Smooth muscle cell of the brain vasculature (primary cell): ENCODE measurements around the gene SUFU.
"Not testable (repeated sequence)": the region's sequence is repeated elsewhere in the genome, so short reads cannot be mapped to it uniquely, and the experiment has no call there.

Source experiments
- DNase-seq: peaks from one replicate; pipeline ENCODE4 v3.0.0-alpha.2; 2012; ENCODE audit warnings: low read depth, low spot score

Gene SUFU

GRCh38 chr10:102649797-102650654, 146.3 kb downstream of the SUFU start:
- no peak for DNase-seq

DNA sequence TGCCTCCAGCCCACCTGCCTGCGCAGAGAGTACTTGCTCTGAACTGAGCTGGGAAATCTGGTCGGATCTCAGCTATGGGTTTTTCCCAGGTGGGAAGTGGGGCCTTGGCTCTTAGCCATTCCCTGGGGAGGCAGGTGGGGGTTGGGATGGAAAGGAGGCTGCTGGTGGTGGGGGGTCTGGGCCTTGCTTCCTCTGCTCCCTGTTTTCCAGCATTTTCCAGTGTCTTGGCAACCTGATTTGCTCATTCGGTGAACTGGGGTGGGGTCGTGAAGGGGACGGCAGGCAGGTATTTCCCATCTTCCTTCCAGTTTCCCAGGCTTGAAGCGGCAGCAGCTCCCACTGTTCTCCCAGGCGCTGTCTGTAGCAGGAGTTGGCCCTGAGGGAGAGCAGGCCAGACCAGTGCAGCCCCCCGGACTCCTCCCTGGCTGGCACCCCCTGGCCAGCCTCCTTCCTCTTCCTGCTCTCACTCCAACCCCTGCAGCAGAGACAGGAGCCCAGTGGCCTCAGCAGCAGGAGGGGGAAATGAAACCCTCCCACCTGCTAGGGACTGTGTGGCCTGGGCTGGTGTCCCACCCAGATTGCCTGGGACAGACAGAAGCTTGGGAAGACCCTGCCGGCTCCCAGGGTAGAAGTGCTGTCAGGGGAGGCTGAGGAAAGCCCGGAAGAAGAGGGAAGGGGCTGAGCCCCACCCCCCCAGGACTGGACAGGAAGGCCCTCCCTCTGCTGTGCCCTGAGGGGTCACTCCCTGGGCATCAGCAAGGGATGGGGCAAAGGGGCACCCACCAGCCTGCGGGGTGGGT, 147.1 kb downstream of the SUFU start:
- no peak for DNase-seq

DNA sequence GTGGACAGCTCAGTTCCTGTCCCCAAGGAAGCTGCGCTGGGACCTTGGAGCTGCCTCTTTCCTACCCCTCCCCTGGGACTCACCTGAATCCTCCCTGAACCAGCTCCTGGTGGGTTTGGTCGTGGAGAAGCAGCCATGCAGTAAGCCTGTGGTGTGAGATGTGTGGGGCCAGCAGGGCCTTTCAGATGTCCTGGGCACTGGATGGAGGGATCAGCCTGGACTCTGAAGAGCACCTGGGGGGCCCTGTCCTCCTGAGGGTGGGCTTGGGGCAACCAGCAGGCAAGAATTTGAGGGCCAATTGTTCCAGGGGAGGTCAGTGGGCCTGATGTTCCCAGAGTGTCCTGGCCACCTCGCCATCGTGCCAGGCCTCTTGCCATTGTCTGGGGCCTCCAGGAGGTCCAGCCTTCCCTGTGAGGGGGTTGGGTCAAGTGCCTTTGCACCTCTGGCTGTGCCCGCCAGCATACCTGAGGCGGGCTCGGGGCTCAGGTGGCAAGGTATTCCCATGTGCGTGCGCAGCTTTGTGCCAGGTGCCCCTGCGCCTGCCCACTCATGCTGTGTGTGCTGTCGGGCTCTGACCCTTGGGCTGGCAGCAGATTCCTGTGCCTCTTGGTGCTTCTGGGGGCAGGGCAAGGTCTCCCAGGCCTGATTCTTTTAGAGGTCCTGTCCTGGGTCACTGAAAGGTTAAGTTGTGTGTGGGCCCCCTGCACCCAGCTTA, 147.8 kb downstream of the SUFU start:
- DNase-seq = no peak

DNA sequence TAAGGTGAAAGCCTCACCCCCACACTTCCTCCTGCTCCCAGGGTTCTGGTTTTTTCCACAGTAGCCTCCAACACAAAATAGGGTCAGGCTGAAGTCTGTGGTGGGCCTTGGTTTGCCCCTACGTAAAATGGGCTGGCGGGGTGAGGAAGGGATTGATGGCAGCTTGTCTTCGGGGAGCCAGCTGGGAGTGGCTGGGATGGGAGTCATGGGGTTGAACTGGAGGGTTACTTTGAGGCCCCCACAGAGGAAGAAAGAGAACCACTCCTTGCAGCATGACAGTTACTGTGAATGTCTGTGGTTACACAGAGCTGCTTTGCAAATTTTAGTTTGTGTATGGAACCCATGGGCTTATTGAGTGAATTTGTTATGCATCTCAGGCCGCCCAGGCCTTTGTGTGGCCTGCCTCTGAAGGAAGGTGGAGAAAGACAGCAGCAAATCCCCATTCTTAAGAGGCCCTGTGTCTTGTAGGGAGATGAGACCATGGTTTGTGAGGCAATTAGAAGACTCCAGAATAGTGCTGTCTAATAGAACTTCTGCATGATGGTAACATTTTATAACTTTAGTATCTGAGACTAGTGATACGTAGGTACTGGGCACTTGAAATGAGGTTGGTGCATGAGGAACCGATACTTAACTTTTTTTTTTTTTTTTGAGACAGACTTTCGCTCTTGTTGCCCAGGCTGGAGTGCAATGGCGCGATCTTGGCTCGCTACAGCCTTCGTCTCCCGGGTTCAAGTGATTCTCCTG, 148.6 kb downstream of the SUFU start:
- no peak for DNase-seq

GRCh38 chr10:102653060-102653459, 149.3 kb downstream of the SUFU start:
- DNase-seq = no peak

DNA sequence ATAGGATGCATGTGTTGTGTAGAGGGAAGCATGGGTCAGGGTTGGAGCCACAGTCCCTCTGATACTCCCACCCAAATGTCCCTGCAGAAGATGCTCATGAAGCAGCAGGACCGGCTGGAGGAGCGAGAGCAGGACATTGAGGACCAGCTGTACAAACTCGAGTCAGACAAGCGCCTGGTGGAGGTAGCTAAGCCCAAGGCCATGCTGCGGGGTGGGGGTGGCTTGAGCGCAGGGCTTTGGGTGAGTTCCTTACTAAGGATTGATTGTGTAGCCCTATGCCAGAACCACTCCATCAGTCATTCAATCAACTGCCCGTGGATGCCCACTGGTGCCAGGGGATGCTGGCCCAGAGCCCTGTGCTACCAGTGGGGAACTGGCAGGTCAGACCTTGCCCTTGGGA, 150.8 kb downstream of the SUFU start:
- DNase-seq = no peak

- no peak for DNase-seq
These were observed 151.2 kb downstream of the SUFU start for GRCh38 chr10:102654969-102655368.

DNA sequence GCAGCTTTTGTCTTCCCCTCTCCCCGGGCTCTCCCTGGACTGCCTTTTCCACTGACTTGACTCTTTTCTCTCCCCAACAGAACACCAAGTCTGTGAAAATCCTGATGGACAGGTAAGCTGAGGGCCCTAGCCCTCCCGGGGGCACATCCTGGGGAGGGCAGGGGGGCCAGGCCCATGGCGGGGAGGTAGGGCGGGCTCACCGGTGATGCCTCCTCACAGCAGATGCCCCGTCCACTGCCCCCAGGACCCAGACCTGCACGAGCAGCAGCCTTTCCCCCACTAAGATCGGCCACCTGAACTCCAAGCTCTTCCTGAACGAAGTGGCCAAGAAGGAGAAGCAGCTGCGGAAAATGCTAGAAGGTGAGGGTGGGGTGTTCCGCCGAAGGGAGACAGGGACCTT, 152.3 kb downstream of the SUFU start:
- no peak for DNase-seq

- DNase-seq = no peak
These were observed 153.1 kb downstream of the SUFU start for GRCh38 chr10:102656791-102657371.

GRCh38 chr10:102657451-102657850, 153.7 kb downstream of the SUFU start:
- DNase-seq = no peak

DNA sequence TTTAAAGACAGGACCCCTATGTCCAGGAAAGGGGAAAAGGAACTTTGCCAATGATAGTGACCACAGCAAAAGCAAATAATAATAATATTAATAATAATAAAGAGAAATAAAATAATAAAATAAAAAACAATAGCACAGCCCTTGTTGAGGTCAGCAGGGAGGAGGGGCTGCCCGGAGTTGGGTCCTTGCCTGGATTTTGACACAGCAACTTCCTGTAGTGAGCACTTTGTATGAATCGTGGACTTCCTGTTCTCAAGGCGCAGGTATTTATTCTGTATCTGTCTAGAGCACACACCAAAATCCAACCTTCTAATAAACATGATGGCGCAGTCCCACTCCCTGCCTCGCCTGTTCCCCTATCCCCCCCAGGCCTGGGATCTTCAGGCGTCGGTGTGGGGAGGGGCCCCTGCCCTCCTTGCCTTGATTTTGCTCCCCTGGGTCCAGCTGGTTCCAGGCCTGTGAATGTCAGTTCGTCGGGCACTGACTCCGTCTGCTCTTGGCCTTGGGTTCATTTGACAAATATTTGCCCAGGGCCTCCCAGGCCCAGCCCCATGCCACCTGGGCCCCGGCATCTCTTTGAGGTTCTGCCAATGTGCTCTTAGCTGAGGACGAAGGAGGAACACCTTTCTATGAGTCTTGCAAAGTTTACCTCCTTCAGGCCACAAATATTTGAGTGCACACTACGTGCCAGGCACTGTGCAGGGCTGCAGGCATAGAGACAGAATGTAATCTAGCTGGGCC, 154.4 kb downstream of the SUFU start:
- no peak for DNase-seq

DNA sequence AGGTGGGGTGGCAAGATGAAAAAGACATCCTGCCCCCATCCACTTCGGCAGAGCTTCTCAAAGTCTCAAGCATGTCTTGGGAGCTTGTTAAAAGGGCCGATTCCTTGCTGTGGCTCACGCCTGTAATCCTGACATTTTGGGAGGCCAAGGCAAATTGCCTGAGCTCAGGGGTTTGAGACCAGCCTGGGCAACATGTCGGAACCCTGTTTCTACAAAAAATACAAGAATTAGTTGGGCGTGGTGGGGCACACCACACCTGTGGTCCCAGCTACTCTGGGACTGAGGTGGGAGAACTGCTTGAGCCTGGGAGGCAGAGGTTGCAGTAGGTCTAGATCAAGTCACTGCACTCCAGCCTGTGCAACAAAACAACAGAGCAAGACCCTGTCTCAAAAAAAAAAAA, 155.0 kb downstream of the SUFU start:
- DNase-seq = no peak

GRCh38 chr10:102660888-102661657, 157.3 kb downstream of the SUFU start:
- no peak for DNase-seq

GRCh38 chr10:102661658-102662028, 157.9 kb downstream of the SUFU start:
- DNase-seq = no peak

DNA sequence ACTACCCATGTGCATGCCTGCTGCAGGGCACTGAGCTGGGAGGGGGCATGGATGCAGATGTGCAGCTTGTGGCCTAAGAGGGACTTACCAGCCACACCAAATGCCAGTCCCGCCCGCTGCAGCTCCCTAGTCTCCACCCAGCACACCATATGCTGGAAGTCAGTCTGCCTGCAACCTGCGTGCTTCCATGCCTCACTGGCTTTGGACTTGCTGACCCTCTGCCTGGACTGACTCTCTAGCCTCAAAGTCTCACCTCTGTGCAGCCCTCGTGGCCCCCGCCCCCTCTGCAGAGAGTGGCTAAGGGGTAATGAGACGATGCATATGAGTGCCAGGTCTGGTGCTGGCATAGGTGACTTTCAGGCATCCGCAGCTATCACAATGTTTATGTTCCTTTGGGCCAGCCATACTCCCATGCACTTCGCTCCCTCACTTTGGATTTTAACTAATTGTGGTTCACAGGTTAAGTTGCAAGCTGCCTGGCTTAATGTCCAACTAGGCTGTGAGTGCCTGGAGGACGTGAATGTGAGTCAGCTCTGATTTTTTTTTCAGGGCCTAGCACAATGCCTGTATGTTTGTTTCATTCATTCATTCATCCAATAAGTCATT, 162.2 kb downstream of the SUFU start:
- DNase-seq = no peak

- not testable (repeated sequence) for DNase-seq
These were observed 163.6 kb downstream of the SUFU start for GRCh38 chr10:102667411-102667810.

DNA sequence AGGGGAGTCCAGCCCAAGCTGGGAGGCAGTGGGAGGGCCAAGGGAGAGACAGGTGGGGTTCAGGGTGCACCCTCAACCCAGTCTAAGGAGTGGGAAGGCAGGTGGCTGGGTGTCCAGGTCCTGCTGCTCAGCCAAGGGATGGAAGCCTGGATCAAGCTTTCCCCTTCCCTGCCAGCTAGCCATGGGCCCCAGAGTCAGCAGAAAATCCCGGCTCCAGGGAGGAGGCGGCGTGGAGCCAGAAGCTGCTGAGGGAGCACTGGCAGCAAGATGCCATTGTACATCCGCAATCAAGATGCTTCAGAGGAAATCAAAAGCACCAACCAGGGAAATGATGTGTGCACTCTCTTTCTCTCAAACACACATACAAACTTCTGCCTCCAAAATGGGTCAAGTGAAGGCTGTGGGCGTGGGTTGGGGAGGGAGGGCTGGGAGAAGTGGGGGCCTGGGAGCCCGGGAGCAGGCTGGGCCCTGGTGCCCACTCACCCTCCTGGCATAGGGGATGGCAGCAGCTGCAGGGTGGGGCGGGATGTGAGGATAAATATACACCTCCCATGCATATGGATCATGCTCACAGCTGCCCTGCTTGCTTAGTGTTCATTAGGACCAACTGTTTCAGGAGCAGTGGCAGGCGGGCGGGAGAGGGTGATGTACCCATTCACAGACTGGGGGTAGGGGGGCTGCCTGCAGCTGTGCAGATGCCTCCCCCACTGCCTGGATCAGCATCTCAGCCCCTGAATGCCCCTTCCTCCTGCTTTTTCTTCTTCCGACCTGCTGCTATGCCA, 164.7 kb downstream of the SUFU start:
- DNase-seq = no peak
